Measurements from ENCODE around the gene AP1S3. TPM values are rescaled to one million over a fixed set of nuclear protein-coding genes. Genes with fewer than 3 reads are reported as not detected.

The AP1S3 gene
- total and polyA plus RNA-seq, 2 of the 4 experiments (the other 2 are of a cell fraction), result 2.5 to 4.1 TPM

DNA sequence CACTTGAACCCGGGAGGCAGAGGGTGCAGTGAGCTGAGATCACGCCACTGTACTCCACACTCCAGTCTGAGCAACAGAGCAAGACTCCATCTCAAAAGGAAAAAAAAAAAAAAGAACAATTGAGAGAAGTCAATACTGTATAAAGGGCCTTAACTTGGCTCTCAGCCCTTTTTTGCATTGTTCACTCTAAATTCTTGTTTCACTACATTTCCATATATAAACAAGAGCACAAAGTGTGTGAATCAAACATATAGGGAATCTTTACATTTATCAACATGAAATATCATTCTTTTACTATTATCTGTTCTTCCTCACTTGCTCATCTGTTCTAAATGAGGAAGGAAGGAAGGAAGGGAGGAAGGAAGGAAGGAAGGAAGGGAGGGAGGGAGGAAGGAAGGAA lies 90.8 kb downstream of the AP1S3 start:
- H3K4me2 ChIP-seq (ENCODE audit: low read depth, low read length), result no peak overlapping the region
- H4K5ac ChIP-seq (ENCODE audit: low read depth, low read length), result no peak overlapping the region
- H2BK5ac ChIP-seq (ENCODE audit: low read depth, low read length, poor library complexity, severe bottlenecking), result no peak overlapping the region
- H3K56ac ChIP-seq (ENCODE audit: extremely low read depth, insufficient read depth, low read length), result no peak overlapping the region
- no peak overlapping the region for H2AK9ac ChIP-seq (replicated peaks; ENCODE audit: low read depth, low read length, poor library complexity)
- no peaks in the 10 kb centered on the region for H4K20me1 ChIP-seq (ENCODE audit: insufficient read depth, low read length)
- no peak overlapping the region for H2BK20ac ChIP-seq (ENCODE audit: low read depth, low read length)
- ATAC-seq (ENCODE audit: low read depth), result no peak
- ChIA-PET CTCF (no interaction called here), POLR2A (ENCODE audit: unreplicated experiment) (no interaction called here)
- DNase-seq, result no peak
- H3K27me3 ChIP-seq (ENCODE audit: control insufficient read depth, insufficient read depth, low read length), result no peaks in the 10 kb centered on the region
- in situ Hi-C loops (cut with MboI; ENCODE audit: low sequenced_read_pairs), result no loop called here
- no peak for TF ChIP-seq CEBPB (IDR thresholded peaks at IDR 0.05; ENCODE audit: low read depth, low read length)
- no peak for TF ChIP-seq MXI1 (IDR thresholded peaks at IDR 0.05; ENCODE audit: borderline replicate concordance, low read depth, low read length)
- TF ChIP-seq MAZ (IDR thresholded peaks at IDR 0.05; ENCODE audit: borderline replicate concordance, low read depth, low read length), result no peak
- no peak for TF ChIP-seq RCOR1 (IDR thresholded peaks at IDR 0.05; ENCODE audit: insufficient replicate concordance, low read length)
- TF ChIP-seq FOS (IDR thresholded peaks at IDR 0.05; ENCODE audit: low read depth, low read length), result no peak
- TF ChIP-seq, protein P1, sequence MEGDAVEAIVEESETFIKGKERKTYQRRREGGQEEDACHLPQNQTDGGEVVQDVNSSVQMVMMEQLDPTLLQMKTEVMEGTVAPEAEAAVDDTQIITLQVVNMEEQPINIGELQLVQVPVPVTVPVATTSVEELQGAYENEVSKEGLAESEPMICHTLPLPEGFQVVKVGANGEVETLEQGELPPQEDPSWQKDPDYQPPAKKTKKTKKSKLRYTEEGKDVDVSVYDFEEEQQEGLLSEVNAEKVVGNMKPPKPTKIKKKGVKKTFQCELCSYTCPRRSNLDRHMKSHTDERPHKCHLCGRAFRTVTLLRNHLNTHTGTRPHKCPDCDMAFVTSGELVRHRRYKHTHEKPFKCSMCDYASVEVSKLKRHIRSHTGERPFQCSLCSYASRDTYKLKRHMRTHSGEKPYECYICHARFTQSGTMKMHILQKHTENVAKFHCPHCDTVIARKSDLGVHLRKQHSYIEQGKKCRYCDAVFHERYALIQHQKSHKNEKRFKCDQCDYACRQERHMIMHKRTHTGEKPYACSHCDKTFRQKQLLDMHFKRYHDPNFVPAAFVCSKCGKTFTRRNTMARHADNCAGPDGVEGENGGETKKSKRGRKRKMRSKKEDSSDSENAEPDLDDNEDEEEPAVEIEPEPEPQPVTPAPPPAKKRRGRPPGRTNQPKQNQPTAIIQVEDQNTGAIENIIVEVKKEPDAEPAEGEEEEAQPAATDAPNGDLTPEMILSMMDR (conservative IDR thresholded peaks at IDR 0.05; ENCODE audit: low read depth, low read length), result no peak
- TF ChIP-seq MAFK (IDR thresholded peaks at IDR 0.05; ENCODE audit: low read depth, low read length), result no peak
- TF ChIP-seq, protein P2, sequence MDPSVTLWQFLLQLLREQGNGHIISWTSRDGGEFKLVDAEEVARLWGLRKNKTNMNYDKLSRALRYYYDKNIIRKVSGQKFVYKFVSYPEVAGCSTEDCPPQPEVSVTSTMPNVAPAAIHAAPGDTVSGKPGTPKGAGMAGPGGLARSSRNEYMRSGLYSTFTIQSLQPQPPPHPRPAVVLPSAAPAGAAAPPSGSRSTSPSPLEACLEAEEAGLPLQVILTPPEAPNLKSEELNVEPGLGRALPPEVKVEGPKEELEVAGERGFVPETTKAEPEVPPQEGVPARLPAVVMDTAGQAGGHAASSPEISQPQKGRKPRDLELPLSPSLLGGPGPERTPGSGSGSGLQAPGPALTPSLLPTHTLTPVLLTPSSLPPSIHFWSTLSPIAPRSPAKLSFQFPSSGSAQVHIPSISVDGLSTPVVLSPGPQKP (IDR thresholded peaks at IDR 0.05; ENCODE audit: borderline replicate concordance, low read depth, low read length), result no peak
- no peak for TF ChIP-seq RFX5 (IDR thresholded peaks at IDR 0.05; ENCODE audit: low read depth, low read length)
- TF ChIP-seq NFE2L2 (IDR thresholded peaks at IDR 0.05; ENCODE audit: low read depth, low read length), result no peak
- no peak for TF ChIP-seq CHD1 (IDR thresholded peaks at IDR 0.05; ENCODE audit: low read depth, low read length)
- TF ChIP-seq POLR2A (IDR thresholded peaks at IDR 0.05; ENCODE audit: low read depth, low read length), result no peak
- no peak for TF ChIP-seq SMC3 (IDR thresholded peaks at IDR 0.05; ENCODE audit: low read depth, low read length)
- TF ChIP-seq, protein P3, sequence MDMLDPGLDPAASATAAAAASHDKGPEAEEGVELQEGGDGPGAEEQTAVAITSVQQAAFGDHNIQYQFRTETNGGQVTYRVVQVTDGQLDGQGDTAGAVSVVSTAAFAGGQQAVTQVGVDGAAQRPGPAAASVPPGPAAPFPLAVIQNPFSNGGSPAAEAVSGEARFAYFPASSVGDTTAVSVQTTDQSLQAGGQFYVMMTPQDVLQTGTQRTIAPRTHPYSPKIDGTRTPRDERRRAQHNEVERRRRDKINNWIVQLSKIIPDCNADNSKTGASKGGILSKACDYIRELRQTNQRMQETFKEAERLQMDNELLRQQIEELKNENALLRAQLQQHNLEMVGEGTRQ (IDR thresholded peaks at IDR 0.05; ENCODE audit: low read depth, low read length), result no peak
- no peak for TF ChIP-seq BHLHE40 (IDR thresholded peaks at IDR 0.05; ENCODE audit: low read depth, low read length)
- TF ChIP-seq RAD21 (IDR thresholded peaks at IDR 0.05; ENCODE audit: low read length), result no peak
- H3K18ac ChIP-seq (ENCODE audit: low read depth, low read length), result no peak overlapping the region
- no peak overlapping the region for H4K8ac ChIP-seq (ENCODE audit: low read depth in 2 of 2, low read length in 2 of 2)
- H3K9me3 ChIP-seq (ENCODE audit: control insufficient read depth, insufficient read depth, low read length), result no peaks in the 10 kb centered on the region
- no peaks in the 10 kb centered on the region; the same call in 1 of the 2 replicates for H3K9me1 ChIP-seq (ENCODE audit: insufficient read depth, low read length)
- no peak overlapping the region for H2AFZ ChIP-seq (replicated peaks; ENCODE audit: low read length, poor library complexity)
- intact Hi-C loops (cut with micrococcal nuclease), result no loop called here
- H3K4me1 ChIP-seq (ENCODE audit: control insufficient read depth, insufficient read depth, low read length), result peaks cover 4% of the 10 kb centered on the region
- WGBS, 2 experiments (ENCODE audit: extremely low coverage in 2 of 2, insufficient read length in 1 of 2), result no CpG with 5 or more reads among the region's 2 CpGs
- BruUV-seq (replicated peaks), result no TSS peak
- H3K4me3 ChIP-seq (ENCODE audit: insufficient read depth, low read depth, low read length), result no peak overlapping the region
- H3K4ac ChIP-seq (ENCODE audit: low read depth, low read length), result no peak overlapping the region
- no peak overlapping the region for H2BK120ac ChIP-seq (ENCODE audit: low read depth, low read length)
- H3K14ac ChIP-seq (replicated peaks; ENCODE audit: low read depth, low read length), result no peak overlapping the region
- no peak overlapping the region for H2BK15ac ChIP-seq (ENCODE audit: low read depth, low read length)
- H3K36me3 ChIP-seq (ENCODE audit: control insufficient read depth, insufficient read depth, low read length), result no peaks in the 10 kb centered on the region
- H3K9ac ChIP-seq (ENCODE audit: low read depth, low read length), result no peak overlapping the region
- H3K23ac ChIP-seq (ENCODE audit: low read depth, low read length), result no peak overlapping the region
- dilution Hi-C loops (cut with HindIII; ENCODE audit: low sequenced_read_pairs, unreplicated experiment), result no loop called here
- H3K79me1 ChIP-seq (ENCODE audit: low read depth in 1 of 2, low read length in 2 of 2), result no peaks in the 10 kb centered on the region
- H4K91ac ChIP-seq (ENCODE audit: insufficient read depth, low read depth, low read length), result no peak overlapping the region
- no peak overlapping the region for H3K27ac ChIP-seq (ENCODE audit: insufficient read depth, low read length)
- H2AK5ac ChIP-seq (ENCODE audit: low read depth, low read length), result no peak overlapping the region

All from IMR-90 (cell line).